KMS-11 (cell line): ENCODE data around the gene AKT1S1.

ENCODE experiments used
- H2AFZ ChIP-seq: fragments of 200-600 bp; sonication (generic); 2 replicates; pipeline ENCODE4 v1.6.1; 2016; ENCODE audit warnings: antibody characterized with exemption, mixed run types, low read depth
- H3K27ac ChIP-seq: fragments of 200-600 bp; sonication (generic); 2 replicates; pipeline ENCODE4 v1.6.1; 2016; ENCODE audit warnings: mild to moderate bottlenecking, mixed run types
- H3K27me3 ChIP-seq: fragments of 200-600 bp; sonication (generic); 2 replicates; pipeline ENCODE4 v1.6.1; 2017; ENCODE audit warnings: mild to moderate bottlenecking, low read depth, mixed run types, moderate library complexity; ENCODE audit not compliant: insufficient read depth
- H3K36me3 ChIP-seq: fragments of 200-600 bp; sonication (generic); 2 replicates; pipeline ENCODE4 v1.6.1; 2017; ENCODE audit warnings: mild to moderate bottlenecking, mixed run types; ENCODE audit not compliant: insufficient read depth
- H3K4me1 ChIP-seq: fragments of 200-600 bp; sonication (generic); 2 replicates; pipeline ENCODE4 v1.6.1; 2016; ENCODE audit warnings: mild to moderate bottlenecking, low read depth, mixed run types; ENCODE audit not compliant: poor library complexity, severe bottlenecking
- H3K4me2 ChIP-seq: fragments of 200-600 bp; sonication (generic); 2 replicates; pipeline ENCODE4 v1.7.0; 2016; ENCODE audit warnings: mild to moderate bottlenecking, mixed run types
- H3K4me3 ChIP-seq: fragments of 200-600 bp; sonication (generic); IDR thresholded peaks from 2 replicates; pipeline ENCODE4 v1.6.1; 2017; ENCODE audit warnings: low read depth, low read length, mixed read lengths; ENCODE audit not compliant: insufficient read depth
- H3K79me2 ChIP-seq: fragments of 200-600 bp; sonication (generic); 2 replicates; pipeline ENCODE4 v1.6.1; 2016; ENCODE audit warnings: low read depth, mixed run types; ENCODE audit not compliant: insufficient read depth
- H3K9ac ChIP-seq: fragments of 200-600 bp; sonication (generic); 2 replicates; pipeline ENCODE4 v1.6.1; 2016; ENCODE audit warnings: mild to moderate bottlenecking, mixed run types
- H4K20me1 ChIP-seq: fragments of 200-600 bp; sonication (generic); 2 replicates; pipeline ENCODE4 v1.6.1; 2016; ENCODE audit warnings: mild to moderate bottlenecking, mixed run types; ENCODE audit not compliant: insufficient read depth
- CTCF ChIP-seq: fragments of 200-600 bp; sonication (generic); conservative IDR thresholded peaks from 2 replicates; pipeline ENCODE4 v1.6.1; 2017; ENCODE audit warnings: low read depth, mild to moderate bottlenecking, antibody characterized with exemption, low read length, moderate library complexity, mixed read lengths

Gene AKT1S1

GRCh38 chr19:49836176-49837008 lies 40.8 kb downstream of the AKT1S1 start:
- TF ChIP-seq CTCF: no peak
- no peak overlapping the region for H3K4me2 ChIP-seq
- H3K9ac ChIP-seq: no peak overlapping the region
- H2AFZ ChIP-seq: no peak overlapping the region
- H3K27ac ChIP-seq: no peak overlapping the region
- H3K79me2 ChIP-seq: no peaks in the 10 kb centered on the region
- H3K36me3 ChIP-seq: no peaks in the 10 kb centered on the region; the same call in 1 of the 2 replicates
- no peaks in the 10 kb centered on the region for H3K27me3 ChIP-seq
- H3K4me1 ChIP-seq: no peaks in the 10 kb centered on the region
- H4K20me1 ChIP-seq: no peaks in the 10 kb centered on the region
- H3K4me3 ChIP-seq: no peak overlapping the region

- H3K9ac ChIP-seq: no peak overlapping the region
- no peaks in the 10 kb centered on the region; the same call in 1 of the 2 replicates for H3K36me3 ChIP-seq
- H3K27ac ChIP-seq: no peak overlapping the region
- H3K27me3 ChIP-seq: no peaks in the 10 kb centered on the region
- no peak overlapping the region for H2AFZ ChIP-seq
- H3K79me2 ChIP-seq: no peaks in the 10 kb centered on the region
- TF ChIP-seq CTCF: no peak
- no peak overlapping the region for H3K4me2 ChIP-seq
- no peak overlapping the region for H3K4me3 ChIP-seq
- H3K4me1 ChIP-seq: no peaks in the 10 kb centered on the region
- H4K20me1 ChIP-seq: no peaks in the 10 kb centered on the region
These were observed 41.6 kb downstream of the AKT1S1 start for GRCh38 chr19:49835562-49835961.

- Histone ChIP-seq H2AFZ (no peak overlapping the region), H3K9ac (no peak overlapping the region), H3K4me1 (no peaks in the 10 kb centered on the region), H3K4me3 (no peak overlapping the region), H3K4me2 (no peak overlapping the region), H4K20me1 (no peaks in the 10 kb centered on the region), H3K27me3 (no peaks in the 10 kb centered on the region), H3K36me3 (no peaks in the 10 kb centered on the region; the same call in 1 of the 2 replicates), H3K27ac (no peak overlapping the region), H3K79me2 (no peaks in the 10 kb centered on the region)
- no peak for TF ChIP-seq CTCF
These were observed 43.6 kb downstream of the AKT1S1 start for GRCh38 chr19:49833599-49833998.

GRCh38 chr19:49832556-49832955 lies 44.6 kb downstream of the AKT1S1 start:
- H3K4me3 ChIP-seq: no peak overlapping the region
- H3K4me2 ChIP-seq: no peak overlapping the region
- no peak overlapping the region for H3K27ac ChIP-seq
- no peak for TF ChIP-seq CTCF
- H2AFZ ChIP-seq: no peak overlapping the region
- no peaks in the 10 kb centered on the region for H4K20me1 ChIP-seq
- no peaks in the 10 kb centered on the region; the same call in 1 of the 2 replicates for H3K36me3 ChIP-seq
- H3K9ac ChIP-seq: no peak overlapping the region
- H3K27me3 ChIP-seq: no peaks in the 10 kb centered on the region
- no peaks in the 10 kb centered on the region for H3K4me1 ChIP-seq
- no peaks in the 10 kb centered on the region for H3K79me2 ChIP-seq
